Esophagus squamous epithelium (tissue), 5 donors: ENCODE data around the gene ZFHX3. TPM values are rescaled to one million over a fixed set of nuclear protein-coding genes. Genes with fewer than 3 reads are reported as not detected.
A peak's percentile ranks its signal among the peaks of the same experiment; 100 is the strongest.

Source experiments
- DNase-seq: peaks from one replicate; lab custom pipeline; 2025; lab: John Stamatoyannopoulos, UW
- H3K27ac ChIP-seq, 4 donors: fragments of 200-600 bp; sonication (generic); one replicate each; pipeline ENCODE4 v1.5.1; 2016 to 2019; ENCODE audit warnings: mild to moderate bottlenecking in 1 of 4
- H3K27me3 ChIP-seq, 4 donors: fragments of 200-600 bp; sonication (generic); 1 replicate in 3 of 4; 2 replicates in 1 of 4; pipeline versions ENCODE4 v1.5.1 to v1.6.0; 2017 to 2021; ENCODE audit warnings: antibody characterized with exemption in 1 of 4
- H3K36me3 ChIP-seq, 3 donors: fragments of 200-600 bp; sonication (generic); one replicate each; pipeline ENCODE4 v1.5.1; 2016 to 2019
- H3K4me1 ChIP-seq, 3 donors: fragments of 200-600 bp; sonication (generic); one replicate each; pipeline ENCODE4 v1.5.1; 2017 to 2019
- H3K4me3 ChIP-seq, 4 donors: fragments of 200-600 bp; sonication (generic); 1 replicate in 3 of 4; 2 replicates in 1 of 4; pipeline ENCODE4 v1.5.1; 2016 to 2019; ENCODE audit warnings: mild to moderate bottlenecking in 2 of 4, moderate library complexity in 1 of 4
- H3K9me3 ChIP-seq, 3 donors: fragments of 200-600 bp; sonication (generic); one replicate each; pipeline ENCODE4 v1.5.1; 2016 to 2019
- POLR2A ChIP-seq, 4 donors: fragments of 450-650 bp; IDR thresholded peaks; one replicate each; pipeline ENCODE4 v1.6.1; 2017; ENCODE audit warnings: antibody characterized with exemption in 4 of 4, mild to moderate bottlenecking in 4 of 4, moderate library complexity in 3 of 4
- WGBS, 2 donors: methylation state at CpG; one replicate each; pipeline ENCODE4 v1.1.5; 2018; 5-methylcytosine and 5-hydroxymethylcytosine counted together
- intact Hi-C: fragments of 100-400 bp; cut with DNase I; formaldehyde crosslinking; loops from one replicate; pipeline ENCODE4 v1.15.0; 2022
- total RNA-seq, 4 donors: library from RNA; depleted of rRNA; stranded (reverse); fragments of >200 nt; gene quantifications; one replicate each; pipeline ENCODE4 v1.1.0, GENCODE V29; 2016
- TF ChIP-seq, protein P1 (sequence below), 6 experiments: fragments of 450-650 bp in 4 of 6; fragments of 200-600 bp in 2 of 6; sonication (generic) in 2 of 6; IDR thresholded peaks; one replicate each; pipeline ENCODE4 v1.5.1; 2016 to 2019; ENCODE audit warnings: antibody characterized with exemption in 6 of 6, mild to moderate bottlenecking in 4 of 6, moderate library complexity in 4 of 6
- donor health status: DM: yes; HTN: yes; CAD: no.

The ZFHX3 gene
- total RNA-seq, 4 donors from 2014 or later, result 3.5 to 12.8 (median 4.5) TPM

DNA sequence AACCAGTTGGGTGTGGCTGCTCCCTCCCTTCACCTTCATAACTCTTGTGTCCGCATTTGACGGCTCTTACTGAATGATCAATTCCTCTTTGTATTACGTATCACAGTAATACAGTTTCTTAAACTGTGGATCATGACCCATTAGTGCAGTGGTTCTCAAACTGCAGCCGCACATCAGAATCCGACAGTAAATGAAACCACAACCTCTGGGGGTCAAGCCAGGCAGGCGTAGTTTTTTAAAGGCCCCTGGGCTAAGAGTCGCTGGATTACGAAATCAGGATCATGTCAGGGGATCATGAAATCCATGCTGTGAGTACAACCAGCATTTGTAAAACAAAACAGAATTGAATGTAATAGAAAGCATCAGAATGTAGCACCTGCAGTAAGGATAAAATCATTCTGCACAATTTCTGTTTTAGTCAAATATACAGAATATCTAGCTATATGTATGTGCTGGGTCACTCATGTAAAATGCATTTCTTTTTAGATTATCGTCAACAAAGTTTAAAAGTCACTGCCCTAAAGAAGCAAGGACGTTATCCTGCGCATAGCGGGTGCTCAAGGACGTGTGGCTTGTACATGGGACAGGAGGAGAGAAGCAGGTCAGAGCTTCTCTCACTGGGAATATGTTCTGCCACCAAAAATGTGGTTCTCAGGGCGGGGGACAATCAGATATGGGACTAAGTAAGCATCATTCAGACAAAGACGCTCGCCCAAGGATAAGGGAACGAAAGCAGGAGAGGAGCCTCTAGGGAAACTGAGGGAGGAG lies 113.1 kb downstream of the ZFHX3 start:
- DNase-seq, result no peak
- Histone ChIP-seq H3K4me3 (no peak overlapping the region), H3K27me3 (no peaks in the 10 kb centered on the region), H3K9me3 (no peaks in the 10 kb centered on the region), H3K4me1 (peaks cover 8 to 70% (median 33%) of the 10 kb centered on the region in 3 donors), H3K36me3 (no peaks in the 10 kb centered on the region), H3K27ac (no peak overlapping the region)
- TF ChIP-seq POLR2A (IDR thresholded peaks at IDR 0.05), result no peak
- TF ChIP-seq, protein P1, sequence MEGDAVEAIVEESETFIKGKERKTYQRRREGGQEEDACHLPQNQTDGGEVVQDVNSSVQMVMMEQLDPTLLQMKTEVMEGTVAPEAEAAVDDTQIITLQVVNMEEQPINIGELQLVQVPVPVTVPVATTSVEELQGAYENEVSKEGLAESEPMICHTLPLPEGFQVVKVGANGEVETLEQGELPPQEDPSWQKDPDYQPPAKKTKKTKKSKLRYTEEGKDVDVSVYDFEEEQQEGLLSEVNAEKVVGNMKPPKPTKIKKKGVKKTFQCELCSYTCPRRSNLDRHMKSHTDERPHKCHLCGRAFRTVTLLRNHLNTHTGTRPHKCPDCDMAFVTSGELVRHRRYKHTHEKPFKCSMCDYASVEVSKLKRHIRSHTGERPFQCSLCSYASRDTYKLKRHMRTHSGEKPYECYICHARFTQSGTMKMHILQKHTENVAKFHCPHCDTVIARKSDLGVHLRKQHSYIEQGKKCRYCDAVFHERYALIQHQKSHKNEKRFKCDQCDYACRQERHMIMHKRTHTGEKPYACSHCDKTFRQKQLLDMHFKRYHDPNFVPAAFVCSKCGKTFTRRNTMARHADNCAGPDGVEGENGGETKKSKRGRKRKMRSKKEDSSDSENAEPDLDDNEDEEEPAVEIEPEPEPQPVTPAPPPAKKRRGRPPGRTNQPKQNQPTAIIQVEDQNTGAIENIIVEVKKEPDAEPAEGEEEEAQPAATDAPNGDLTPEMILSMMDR (IDR thresholded peaks at IDR 0.05), result no peak
- 64 to 69% methylated on average over 17 of the region's 17 CpGs for WGBS, 2 donors
- intact Hi-C loops, result loop anchor here (5.0 kb wide), 1 partner anchor 262 kb away; no protein-coding TSS in a partner anchor

- no peak for DNase-seq
- 84 to 89% methylated on average over 11 of the region's 11 CpGs for WGBS, 2 donors
- TF ChIP-seq, protein P1 (IDR thresholded peaks at IDR 0.05), result no peak
- TF ChIP-seq POLR2A (IDR thresholded peaks at IDR 0.05), result no peak
- H3K27ac ChIP-seq, result peak overlapping the region in 1 of 4 donors; percentile 28
- peaks cover 8 to 67% (median 17%) of the 10 kb centered on the region in 3 donors for H3K4me1 ChIP-seq
- H3K27me3 ChIP-seq, result no peaks in the 10 kb centered on the region
- H3K36me3 ChIP-seq, result no peaks in the 10 kb centered on the region
- no peak overlapping the region for H3K4me3 ChIP-seq
- intact Hi-C loops, result no loop called here
- no peaks in the 10 kb centered on the region for H3K9me3 ChIP-seq
These were observed 115.1 kb downstream of the ZFHX3 start for GRCh38 chr16:72932677-72933335.

DNA sequence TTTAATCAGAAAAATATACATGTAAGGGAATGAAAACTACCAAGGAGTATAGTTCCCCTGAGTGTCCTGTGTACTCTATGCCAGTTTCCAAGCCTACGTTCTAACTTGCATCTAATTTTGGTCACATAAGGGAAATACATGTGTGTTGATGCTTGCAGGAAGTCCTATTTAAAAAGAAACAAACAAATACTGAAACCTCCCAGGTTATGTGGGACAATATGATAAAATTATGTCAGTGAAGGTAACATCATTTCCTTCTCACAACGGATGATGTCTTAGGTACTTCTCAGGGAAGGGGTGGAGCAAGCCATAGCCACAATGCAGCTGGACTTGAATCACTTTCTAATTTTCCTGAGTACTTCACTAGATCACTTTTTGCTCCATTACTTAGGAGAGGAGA lies 115.9 kb downstream of the ZFHX3 start:
- TF ChIP-seq, protein P1 (IDR thresholded peaks at IDR 0.05), result no peak
- no peak for TF ChIP-seq POLR2A (IDR thresholded peaks at IDR 0.05)
- Histone ChIP-seq H3K4me3 (peak overlapping the region in 1 of 4 donors; percentile 18), H3K27me3 (no peaks in the 10 kb centered on the region), H3K27ac (peak overlapping the region in 3 of 4 donors; percentile 28 to 61 (median 56)), H3K9me3 (no peaks in the 10 kb centered on the region), H3K36me3 (no peaks in the 10 kb centered on the region), H3K4me1 (peaks cover 8 to 69% (median 24%) of the 10 kb centered on the region in 3 donors)
- 29 to 33% methylated on average over 2 of the region's 2 CpGs for WGBS, 2 donors
- intact Hi-C loops, result no loop called here
- DNase-seq, result no peak

DNA sequence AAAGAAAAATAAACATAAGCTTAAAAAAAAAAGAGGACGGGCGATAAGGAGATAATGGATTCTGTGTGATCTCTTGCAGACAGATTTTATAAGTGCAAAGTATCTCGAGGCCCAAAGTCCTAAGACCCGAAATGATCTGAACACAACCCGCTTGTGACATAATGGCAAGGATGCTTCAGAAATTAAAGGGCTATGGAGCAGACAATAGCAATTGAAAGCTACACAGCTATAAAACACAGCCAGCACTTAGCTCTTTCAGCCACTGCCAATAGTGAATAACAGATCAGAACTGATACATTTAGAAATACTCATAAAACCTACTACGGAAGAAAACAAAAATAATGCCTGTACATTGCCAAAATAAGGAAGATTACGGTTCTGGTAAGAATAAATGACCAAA lies 117.5 kb downstream of the ZFHX3 start:
- Histone ChIP-seq H3K27me3 (no peaks in the 10 kb centered on the region), H3K4me3 (no peak overlapping the region), H3K36me3 (no peaks in the 10 kb centered on the region), H3K9me3 (no peaks in the 10 kb centered on the region), H3K4me1 (peaks cover 8 to 62% (median 24%) of the 10 kb centered on the region in 3 donors), H3K27ac (no peak overlapping the region)
- TF ChIP-seq, protein P1 (IDR thresholded peaks at IDR 0.05), result no peak
- no peak for TF ChIP-seq POLR2A (IDR thresholded peaks at IDR 0.05)
- intact Hi-C loops, result no loop called here
- WGBS, 2 donors, result 90% methylated on average over 7 of the region's 7 CpGs
- DNase-seq, result no peak
